HUES48 (cell line): ENCODE results near the gene DPF3.

ENCODE experiments used
- H3K27ac ChIP-seq: one replicate; pipeline ENCODE4 v1.7.0; 2013; ENCODE audit warnings: low read depth, low read length, inconsistent platforms
- H3K27me3 ChIP-seq: 2 replicates; pipeline ENCODE4 v1.6.1; 2013; ENCODE audit warnings: mild to moderate bottlenecking, low read length; ENCODE audit not compliant: control insufficient read depth, insufficient read depth
- H3K36me3 ChIP-seq: 2 replicates; pipeline ENCODE4 v1.6.1; 2013; ENCODE audit warnings: low read length; ENCODE audit not compliant: control insufficient read depth, insufficient read depth
- H3K4me1 ChIP-seq: 2 replicates; pipeline ENCODE4 v1.6.1; 2013; ENCODE audit warnings: mild to moderate bottlenecking, low read length; ENCODE audit not compliant: control insufficient read depth, insufficient read depth
- H3K4me3 ChIP-seq: 2 replicates; pipeline ENCODE4 v1.5.1; 2013; ENCODE audit warnings: mild to moderate bottlenecking, low read depth, low read length
- H3K9ac ChIP-seq: 2 replicates; pipeline ENCODE4 v1.6.1; 2013; ENCODE audit warnings: mild to moderate bottlenecking, low read depth, low read length, moderate library complexity
- H3K9me3 ChIP-seq: 2 replicates; pipeline ENCODE4 v1.6.1; 2013; ENCODE audit warnings: low read length; ENCODE audit not compliant: control insufficient read depth, insufficient read depth

Gene DPF3

DNA sequence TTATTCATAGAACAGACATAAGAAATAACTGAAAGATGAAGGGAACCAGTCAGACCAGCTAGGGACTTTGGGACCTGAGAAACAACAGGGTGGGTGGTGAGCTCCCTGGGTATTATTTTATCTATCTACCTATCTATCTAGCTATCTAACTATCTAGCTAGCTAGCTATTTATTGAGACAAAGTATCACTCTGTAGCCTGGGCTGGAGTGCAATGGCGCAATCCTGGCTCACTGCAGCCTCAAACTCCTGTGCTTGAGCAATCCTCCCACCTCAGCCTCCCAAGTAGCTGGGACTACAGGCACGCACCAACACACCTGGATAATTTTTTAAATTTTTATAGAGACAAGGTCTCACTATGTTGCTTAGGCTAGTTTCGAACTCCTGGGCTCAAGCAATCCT lies 127.6 kb downstream of the DPF3 start:
- no peaks in the 10 kb centered on the region for H3K4me1 ChIP-seq
- no peaks in the 10 kb centered on the region for H3K27me3 ChIP-seq
- no peak overlapping the region for H3K9ac ChIP-seq
- H3K27ac ChIP-seq, result no peak overlapping the region
- H3K9me3 ChIP-seq, result peaks cover 7% of the 10 kb centered on the region; the same call in 1 of the 2 replicates
- no peaks in the 10 kb centered on the region for H3K36me3 ChIP-seq
- H3K4me3 ChIP-seq, result no peak overlapping the region

DNA sequence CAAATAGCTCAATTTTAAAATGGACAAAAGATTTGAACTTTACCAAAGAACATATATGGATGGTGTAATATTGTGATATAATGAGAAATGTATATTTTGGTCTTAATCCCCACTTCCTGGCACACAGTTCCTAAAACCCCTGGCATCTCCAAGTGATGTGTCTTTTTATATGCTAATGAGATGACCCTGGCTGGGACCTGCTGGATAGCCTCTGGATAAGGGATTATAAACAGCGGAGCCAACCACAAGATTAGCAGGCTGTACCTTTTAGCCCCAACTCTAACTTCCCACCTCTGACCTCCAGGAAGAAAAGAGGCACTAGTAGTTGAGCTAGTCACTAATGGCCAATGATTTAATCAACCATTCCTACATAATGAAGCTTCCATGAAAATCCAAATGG lies 130.0 kb downstream of the DPF3 start:
- Histone ChIP-seq H3K36me3 (no peaks in the 10 kb centered on the region), H3K4me3 (no peak overlapping the region), H3K27ac (no peak overlapping the region), H3K27me3 (no peaks in the 10 kb centered on the region), H3K9me3 (peaks cover 17% of the 10 kb centered on the region), H3K9ac (no peak overlapping the region), H3K4me1 (no peaks in the 10 kb centered on the region)

DNA sequence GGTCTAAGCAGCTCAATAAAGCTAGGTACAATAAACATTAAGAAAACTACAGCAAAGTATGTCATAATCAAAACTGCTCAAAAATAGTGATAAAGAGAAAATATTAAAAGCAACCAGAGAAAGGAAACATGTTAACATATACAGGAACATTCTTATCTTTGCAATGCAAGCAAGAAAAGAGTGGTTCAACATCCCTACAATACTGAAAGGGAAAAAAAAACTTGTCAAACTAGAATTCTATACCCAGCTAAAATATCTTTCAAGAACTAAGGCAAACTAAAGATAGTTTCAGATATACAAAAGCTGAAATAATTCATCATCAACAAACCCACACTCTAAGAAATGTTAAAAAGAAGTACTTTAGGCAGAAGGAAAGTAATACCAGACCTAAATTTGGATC lies 134.2 kb downstream of the DPF3 start:
- no peak overlapping the region for H3K9ac ChIP-seq
- peaks cover 13% of the 10 kb centered on the region; the same call in 1 of the 2 replicates for H3K9me3 ChIP-seq
- no peak overlapping the region for H3K27ac ChIP-seq
- H3K27me3 ChIP-seq, result no peaks in the 10 kb centered on the region
- H3K36me3 ChIP-seq, result no peaks in the 10 kb centered on the region
- no peaks in the 10 kb centered on the region for H3K4me1 ChIP-seq
- H3K4me3 ChIP-seq, result no peak overlapping the region

DNA sequence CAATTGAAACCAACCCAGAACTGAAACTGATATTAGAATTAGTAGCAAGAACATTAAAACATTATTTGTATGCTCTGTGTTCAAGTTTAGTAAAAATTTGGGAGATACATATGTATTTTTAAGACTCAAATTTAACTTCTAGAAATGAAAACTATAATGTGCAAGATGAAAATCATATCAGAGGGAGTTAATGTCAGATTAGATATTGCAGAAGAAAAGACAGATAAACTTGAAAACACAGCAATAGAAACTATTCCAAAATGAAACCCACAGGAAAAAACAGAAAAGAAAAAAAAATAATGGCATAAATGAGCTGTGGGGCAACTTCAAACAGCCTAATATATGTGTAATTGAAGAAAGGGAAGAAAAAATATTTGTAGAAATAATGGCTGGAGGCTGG lies 134.9 kb downstream of the DPF3 start:
- Histone ChIP-seq H3K9ac (no peak overlapping the region), H3K4me1 (no peaks in the 10 kb centered on the region), H3K27me3 (no peaks in the 10 kb centered on the region)

DNA sequence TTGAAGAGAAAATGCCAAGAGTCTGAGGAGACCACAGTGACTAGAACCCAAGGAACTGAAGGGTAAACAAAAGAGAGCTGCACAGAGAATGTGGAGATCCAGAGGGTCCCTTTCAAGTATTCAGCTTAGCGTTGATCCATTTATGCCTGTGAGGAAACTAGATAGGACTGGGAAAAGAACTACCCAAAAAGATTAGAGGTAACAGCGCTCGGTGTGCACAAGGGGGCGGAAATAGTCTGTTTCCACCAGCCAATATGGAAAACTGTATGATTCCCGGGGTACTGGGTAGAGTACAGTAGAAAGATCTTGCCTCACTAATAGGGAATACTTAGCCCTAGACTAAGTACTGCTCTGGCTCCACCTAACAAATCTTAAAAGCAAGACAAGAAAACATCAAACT lies 135.5 kb downstream of the DPF3 start:
- peaks cover 13% of the 10 kb centered on the region; the same call in 1 of the 2 replicates for H3K9me3 ChIP-seq
- H3K36me3 ChIP-seq, result no peaks in the 10 kb centered on the region
- H3K9ac ChIP-seq, result no peak overlapping the region
- H3K27ac ChIP-seq, result no peak overlapping the region
- H3K4me3 ChIP-seq, result no peak overlapping the region
- H3K4me1 ChIP-seq, result no peaks in the 10 kb centered on the region
- no peaks in the 10 kb centered on the region for H3K27me3 ChIP-seq

More for the DNA sequence above, 134.9 kb downstream of the DPF3 start:
- Histone ChIP-seq H3K27ac (no peak overlapping the region), H3K4me3 (no peak overlapping the region), H3K36me3 (no peaks in the 10 kb centered on the region), H3K9me3 (peaks cover 13% of the 10 kb centered on the region; the same call in 1 of the 2 replicates)

DNA sequence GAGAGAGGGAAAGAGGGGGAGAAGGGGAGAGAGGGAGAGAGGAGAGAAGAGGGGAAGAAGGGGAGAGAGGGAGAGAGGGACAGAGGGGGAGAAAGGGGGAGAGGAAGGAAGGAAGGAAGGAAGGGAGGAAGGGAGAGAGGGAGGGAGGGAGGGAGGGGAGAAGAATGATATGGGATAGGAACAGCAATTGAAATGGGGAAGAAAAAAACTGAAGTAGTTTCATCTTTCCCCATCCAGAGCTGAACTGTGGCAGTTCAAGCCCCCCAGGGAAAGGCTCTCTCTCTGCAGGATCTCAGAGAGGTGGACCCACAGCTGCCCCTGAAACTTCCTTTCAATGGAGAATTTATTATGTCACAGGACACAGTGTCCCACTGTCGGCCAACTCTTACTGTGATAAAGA lies 136.9 kb downstream of the DPF3 start:
- no peaks in the 10 kb centered on the region for H3K36me3 ChIP-seq
- no peak overlapping the region for H3K9ac ChIP-seq
- peaks cover 13% of the 10 kb centered on the region; the same call in 1 of the 2 replicates for H3K9me3 ChIP-seq
- H3K27ac ChIP-seq, result no peak overlapping the region
- H3K4me3 ChIP-seq, result no peak overlapping the region
- no peaks in the 10 kb centered on the region for H3K4me1 ChIP-seq
- H3K27me3 ChIP-seq, result no peaks in the 10 kb centered on the region

DNA sequence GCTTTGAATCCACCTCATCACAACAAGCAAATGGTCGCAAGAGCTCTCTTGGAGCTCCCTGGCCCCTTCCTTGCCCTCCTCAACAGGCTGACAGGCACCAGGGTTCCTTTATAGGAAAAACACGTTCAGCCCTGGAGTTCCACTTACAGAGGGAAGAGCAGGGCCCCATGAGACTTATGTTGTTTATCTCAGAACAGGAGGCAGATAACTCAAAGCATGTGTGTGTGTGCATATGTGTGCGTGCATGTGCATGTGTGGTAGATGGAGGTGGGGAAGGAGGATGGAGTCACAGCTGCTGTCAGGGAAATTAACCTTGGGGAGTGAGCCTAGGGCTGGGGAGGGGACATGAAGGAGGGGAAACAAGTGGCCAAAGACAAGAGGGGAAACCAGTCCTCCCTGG lies 138.1 kb downstream of the DPF3 start:
- H3K9me3 ChIP-seq, result peaks cover 9% of the 10 kb centered on the region; the same call in 1 of the 2 replicates
- H3K9ac ChIP-seq, result no peak overlapping the region
- H3K4me3 ChIP-seq, result no peak overlapping the region
- H3K27ac ChIP-seq, result no peak overlapping the region
- H3K27me3 ChIP-seq, result no peaks in the 10 kb centered on the region
- H3K4me1 ChIP-seq, result no peaks in the 10 kb centered on the region
- no peaks in the 10 kb centered on the region for H3K36me3 ChIP-seq

DNA sequence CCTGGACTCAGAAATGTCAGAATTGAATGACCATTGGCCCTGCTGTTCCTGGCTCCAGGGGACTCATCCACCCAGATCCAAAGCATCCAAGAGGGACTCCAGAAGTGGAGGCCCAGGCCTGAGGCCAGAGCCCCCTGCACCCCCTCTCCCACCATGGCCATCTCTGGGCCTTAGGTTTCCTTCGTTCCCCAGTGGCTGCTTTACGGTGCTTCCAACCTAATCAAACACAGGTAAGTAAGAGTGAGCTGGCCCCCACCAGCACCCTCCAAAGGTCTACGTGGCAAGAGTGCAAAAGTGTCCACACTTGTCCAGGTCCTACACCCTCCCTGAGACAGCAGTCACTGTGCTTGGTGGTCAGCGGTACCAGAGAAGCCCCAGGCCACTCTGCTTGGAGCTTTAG lies 139.0 kb downstream of the DPF3 start:
- no peaks in the 10 kb centered on the region for H3K36me3 ChIP-seq
- no peaks in the 10 kb centered on the region for H3K4me1 ChIP-seq
- peaks cover 5% of the 10 kb centered on the region; the same call in 1 of the 2 replicates for H3K9me3 ChIP-seq
- no peak overlapping the region for H3K4me3 ChIP-seq
- H3K9ac ChIP-seq, result no peak overlapping the region
- no peaks in the 10 kb centered on the region for H3K27me3 ChIP-seq
- H3K27ac ChIP-seq, result no peak overlapping the region

DNA sequence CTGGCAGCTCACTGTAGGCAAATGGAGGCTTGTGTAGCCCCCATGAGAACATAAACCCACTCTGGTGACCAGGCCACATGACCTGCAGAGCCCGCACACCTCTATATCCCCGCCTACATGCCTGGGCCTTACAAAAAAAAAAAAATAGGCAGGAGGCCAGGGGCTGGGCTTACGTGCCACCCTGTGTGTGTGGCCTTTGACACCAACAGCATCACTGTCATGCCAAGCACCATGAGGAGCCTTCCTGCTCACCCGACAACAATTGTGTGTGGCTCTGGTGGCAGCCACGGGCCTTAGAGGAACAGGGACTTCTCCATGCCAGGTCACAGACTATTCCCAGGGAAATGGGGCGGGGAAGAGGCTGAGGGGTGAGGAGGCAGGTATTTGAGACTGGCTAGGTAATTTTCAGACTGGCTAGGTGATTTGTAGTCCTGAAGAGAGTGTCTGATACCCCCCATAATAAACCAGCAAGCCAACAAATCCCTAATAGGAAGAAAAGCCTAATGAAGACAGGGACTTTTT lies 140.0 kb downstream of the DPF3 start:
- Histone ChIP-seq H3K27me3 (no peaks in the 10 kb centered on the region), H3K9me3 (no peaks in the 10 kb centered on the region), H3K27ac (no peak overlapping the region), H3K36me3 (no peaks in the 10 kb centered on the region), H3K4me3 (no peak overlapping the region), H3K9ac (no peak overlapping the region), H3K4me1 (no peaks in the 10 kb centered on the region)

DNA sequence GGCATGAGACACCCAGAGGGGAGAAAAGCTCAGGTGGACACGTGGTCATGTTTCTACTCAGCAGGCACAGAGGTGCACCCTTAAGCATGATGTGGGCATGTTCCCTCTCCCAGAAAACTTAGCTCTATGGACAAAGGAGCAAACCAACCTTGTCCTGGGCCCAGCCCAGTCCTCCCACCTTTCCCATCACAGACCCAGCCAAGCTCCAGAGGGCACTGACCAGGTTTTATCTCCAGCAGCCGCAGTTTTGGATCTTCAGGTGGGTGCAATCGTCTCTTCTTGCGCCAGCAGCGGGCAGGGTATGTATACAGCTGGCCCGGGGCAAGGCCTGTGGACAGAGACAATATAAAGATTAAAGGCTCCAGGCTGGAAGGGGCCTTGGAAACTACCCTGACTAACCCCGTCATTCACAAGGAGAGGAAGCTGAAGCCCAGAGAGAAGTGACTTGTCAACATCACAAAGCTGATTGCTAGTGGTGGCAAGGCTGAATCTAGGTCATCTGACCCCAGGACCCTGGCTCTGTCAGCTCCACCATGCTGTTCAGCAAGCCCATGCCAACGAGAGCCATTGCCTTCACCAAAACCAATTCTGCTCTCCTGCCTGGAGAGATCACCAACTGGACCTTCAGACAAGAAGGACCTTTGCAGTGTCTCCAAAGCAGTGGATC lies 140.7 kb downstream of the DPF3 start:
- H3K27ac ChIP-seq, result no peak overlapping the region

DNA sequence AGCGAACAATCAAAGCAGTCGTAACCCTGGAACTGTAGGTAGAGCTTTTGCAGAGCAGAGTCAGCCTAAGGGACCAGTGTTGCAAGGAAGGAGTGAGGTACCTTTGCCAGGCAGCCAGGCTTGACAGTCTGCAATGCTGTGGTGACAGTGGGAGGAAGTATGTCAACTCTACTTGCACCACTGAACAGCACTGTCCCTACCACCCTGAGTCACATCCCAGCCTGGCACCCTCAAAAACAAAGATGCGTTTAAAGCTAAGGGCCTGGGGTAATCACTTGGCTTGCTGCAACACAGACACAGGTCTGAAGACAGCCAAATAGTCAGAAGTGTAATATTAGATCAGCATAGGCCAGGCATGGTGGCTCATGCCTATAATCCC lies 141.9 kb downstream of the DPF3 start:
- H3K27me3 ChIP-seq, result no peaks in the 10 kb centered on the region
- no peak overlapping the region for H3K9ac ChIP-seq
- no peaks in the 10 kb centered on the region for H3K4me1 ChIP-seq
- no peaks in the 10 kb centered on the region for H3K36me3 ChIP-seq
- H3K4me3 ChIP-seq, result no peak overlapping the region
- H3K9me3 ChIP-seq, result no peaks in the 10 kb centered on the region
- H3K27ac ChIP-seq, result no peak overlapping the region

More for the DNA sequence above, 140.7 kb downstream of the DPF3 start:
- H3K9ac ChIP-seq, result no peak overlapping the region
- H3K27me3 ChIP-seq, result no peaks in the 10 kb centered on the region
- no peak overlapping the region for H3K4me3 ChIP-seq
- no peaks in the 10 kb centered on the region for H3K9me3 ChIP-seq
- no peaks in the 10 kb centered on the region for H3K36me3 ChIP-seq
- no peaks in the 10 kb centered on the region for H3K4me1 ChIP-seq
